Activated T-cell treated with anti-CD3 and anti-CD28 coated beads for 48 hours (primary cell): ENCODE results near the gene EMID1.

Experiments used
- DNase-seq: peaks from one replicate; pipeline ENCODE4 v3.0.0-alpha.2; 2020; ENCODE audit warnings: low read depth

EMID1 gene

DNA sequence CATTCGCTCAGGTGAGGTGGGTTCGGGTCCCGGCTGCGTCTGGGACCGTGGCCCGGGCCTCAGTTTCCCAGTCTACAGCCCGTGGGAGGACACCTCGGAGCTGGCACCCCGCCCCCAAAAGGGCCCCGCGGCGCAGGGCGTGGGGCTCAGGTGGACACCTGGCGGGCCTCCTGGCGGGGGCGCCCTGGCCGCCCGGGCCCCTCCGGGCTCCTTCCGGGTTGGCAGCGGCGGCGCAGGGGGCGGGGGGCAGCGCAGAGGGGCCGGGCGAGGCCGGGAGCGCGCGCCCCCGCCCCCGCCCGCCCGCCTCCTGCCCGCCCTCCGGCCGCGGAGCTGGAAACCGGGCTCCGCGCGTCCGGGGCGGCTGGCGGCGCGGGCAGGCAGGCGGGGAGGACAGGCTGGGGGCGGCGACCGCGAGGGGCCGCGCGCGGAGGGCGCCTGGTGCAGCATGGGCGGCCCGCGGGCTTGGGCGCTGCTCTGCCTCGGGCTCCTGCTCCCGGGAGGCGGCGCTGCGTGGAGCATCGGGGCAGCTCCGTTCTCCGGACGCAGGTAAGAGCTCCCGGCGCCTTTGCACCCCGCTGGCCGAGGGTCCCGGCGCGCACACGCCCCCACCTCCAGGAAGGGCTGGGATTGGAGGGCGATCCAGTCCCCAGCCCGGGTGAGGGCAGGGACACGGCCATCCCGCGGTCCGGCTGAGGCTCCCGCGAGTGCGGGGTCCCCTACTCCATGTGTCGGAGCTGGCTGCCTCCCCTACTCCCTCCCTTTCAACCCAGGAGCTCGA is at the start of gene EMID1:
TSS of gene EMID1 (plus strand) at position 303 of the 778 bp plus-strand sequence. CDS start at position 446, 143 bp downstream.
- DNase-seq: peak; percentile 17

DNA sequence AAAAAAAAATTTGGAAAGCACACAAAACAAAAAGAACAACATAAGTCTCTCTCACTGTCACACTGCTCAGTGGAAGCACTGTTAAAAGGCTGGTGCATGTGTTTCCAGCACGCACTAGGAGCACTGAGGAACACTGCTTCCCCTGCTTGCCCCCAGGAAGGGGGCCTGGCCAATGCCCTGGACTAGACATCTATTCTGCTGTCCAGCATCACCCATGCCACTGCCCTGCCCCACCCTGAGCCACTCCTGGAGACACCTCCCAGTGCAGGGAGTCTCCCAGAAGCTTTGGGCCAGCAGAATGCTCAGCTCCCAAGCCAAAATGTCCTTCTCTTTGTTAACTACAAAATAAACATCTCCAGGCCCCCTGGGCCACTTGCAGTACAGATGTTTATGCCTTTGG is 49.7 kb upstream of the EMID1 start:
- DNase-seq: no peak

GRCh38 chr22:29156507-29156906 is 49.2 kb upstream of the EMID1 start:
- no peak for DNase-seq

GRCh38 chr22:29157759-29158535 is 47.7 kb upstream of the EMID1 start:
- no peak for DNase-seq

- DNase-seq: no peak
These were observed 47.1 kb upstream of the EMID1 start for GRCh38 chr22:29158546-29158945.

DNA sequence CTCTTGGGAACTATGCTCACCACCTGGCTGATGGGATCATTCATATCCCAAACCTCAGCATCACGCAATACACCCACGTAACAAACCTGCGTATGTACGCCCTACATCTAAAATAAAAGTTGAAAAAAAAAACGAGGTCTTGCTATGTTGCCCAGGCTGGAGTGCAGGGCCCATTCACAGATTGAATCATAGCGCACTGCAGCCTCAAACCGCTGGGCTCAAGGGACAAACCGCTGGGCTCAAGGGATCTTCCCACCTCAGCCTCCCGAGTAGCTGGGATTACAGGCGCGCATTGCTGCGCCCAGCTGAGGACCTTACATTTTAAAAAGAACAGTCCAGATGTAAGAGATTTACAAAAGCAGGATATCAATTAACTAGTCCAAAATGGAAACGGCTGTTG is 41.9 kb upstream of the EMID1 start:
- DNase-seq: no peak

GRCh38 chr22:29165321-29166060 is 40.2 kb upstream of the EMID1 start:
- no peak for DNase-seq

DNA sequence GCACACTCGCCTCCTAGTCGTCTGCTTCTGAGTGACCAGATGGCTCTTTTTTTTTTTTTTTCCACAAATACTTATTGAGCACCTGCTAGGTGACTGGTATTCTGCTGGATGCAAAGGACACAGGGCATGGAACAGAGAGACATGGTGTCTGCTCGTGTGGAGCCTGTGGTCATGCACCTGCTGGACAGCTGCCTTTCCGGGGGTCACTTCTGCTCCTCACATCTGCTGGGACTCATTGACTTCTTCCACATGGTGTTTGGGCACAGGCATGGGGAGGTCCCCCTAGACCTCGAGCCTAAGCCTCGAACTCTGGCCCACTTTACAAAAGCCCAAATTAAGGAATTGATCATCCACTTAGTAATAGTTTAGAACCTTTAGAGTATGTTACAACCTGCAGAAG is 39.5 kb upstream of the EMID1 start:
- DNase-seq: no peak

GRCh38 chr22:29167032-29167911 is 38.4 kb upstream of the EMID1 start:
- peak; percentile 61 for DNase-seq

DNA sequence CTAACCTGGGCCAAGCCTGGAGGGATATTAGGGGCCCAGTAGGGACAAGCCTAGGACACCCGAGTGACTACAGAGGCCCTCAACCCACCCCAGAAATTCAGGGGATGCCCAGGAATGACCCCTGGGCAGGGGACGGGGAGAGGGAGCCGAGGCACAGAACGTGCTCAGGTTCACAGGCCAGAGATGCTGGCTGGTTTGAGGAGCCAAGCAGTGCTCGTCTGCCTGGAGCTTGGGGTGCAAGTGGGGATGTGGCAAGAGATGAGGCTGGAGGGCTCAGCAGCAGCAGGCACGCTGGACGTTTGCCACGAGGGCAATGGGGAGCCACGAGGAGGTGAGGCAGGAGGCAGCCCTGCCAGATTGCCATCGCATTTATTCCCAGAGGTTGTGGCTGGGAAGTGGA is 34.0 kb upstream of the EMID1 start:
- DNase-seq: no peak

DNA sequence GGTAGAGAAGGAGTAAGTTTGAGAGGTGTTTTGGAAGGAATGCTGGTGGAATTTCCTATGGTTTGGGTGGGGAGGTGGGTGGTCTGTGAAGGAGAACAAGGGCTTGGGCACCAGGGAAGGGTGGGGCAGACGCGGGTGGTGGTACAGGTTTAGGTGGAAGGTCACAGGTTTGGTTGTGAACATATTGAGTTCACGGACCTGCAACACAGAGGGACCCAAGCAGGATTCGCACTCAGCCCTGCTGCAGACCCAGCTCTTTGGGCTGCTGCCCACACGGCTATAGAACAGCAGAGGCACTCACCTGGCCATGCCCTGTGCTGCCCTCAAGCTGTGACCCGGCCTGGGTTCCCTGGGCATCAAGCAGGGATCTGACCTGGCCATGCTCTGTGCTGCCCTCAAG is 33.5 kb upstream of the EMID1 start:
- no peak for DNase-seq

GRCh38 chr22:29175312-29175835 is 30.3 kb upstream of the EMID1 start:
- DNase-seq: no peak

DNA sequence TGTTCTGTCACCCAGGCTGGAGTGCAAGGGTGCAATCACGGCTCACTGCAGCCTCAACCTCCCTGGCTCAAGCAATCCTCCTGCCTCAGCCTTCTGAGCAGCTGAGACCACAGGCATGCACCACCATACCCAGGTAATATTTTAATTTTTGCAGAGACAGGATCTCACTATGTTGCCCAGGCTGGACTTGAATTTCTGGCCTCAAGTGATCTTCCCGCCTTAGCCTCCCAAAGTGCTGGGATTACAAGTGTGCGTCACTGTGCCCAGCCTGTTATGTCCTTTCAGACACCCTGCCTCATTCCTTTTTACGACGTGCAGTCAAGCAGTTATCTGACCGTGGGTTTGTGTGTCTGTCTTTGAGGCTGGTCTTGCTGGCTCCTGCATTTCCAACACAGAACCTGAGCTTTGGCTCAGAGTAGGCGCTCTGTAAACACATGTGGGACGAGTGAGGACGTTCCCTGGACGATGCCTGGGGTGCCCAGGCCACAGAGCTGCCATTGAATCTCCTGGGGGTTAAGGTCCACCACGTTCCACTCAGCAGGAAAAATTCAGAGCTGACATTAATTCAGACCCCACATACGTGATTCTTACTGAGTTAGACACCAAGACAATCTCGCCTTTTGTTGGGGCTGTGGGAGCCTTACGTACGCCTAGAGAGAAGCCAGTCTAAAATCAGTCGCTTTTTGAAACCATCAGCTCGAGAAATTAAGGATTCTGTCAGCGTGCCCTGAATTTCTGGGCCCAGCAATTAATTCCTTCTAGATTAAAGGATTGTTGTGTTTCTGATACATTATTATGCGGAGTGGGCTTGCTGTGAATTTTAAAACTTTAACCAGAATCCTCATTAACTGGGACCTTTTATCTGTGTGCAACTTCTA is 21.5 kb upstream of the EMID1 start:
- no peak for DNase-seq

- no peak for DNase-seq
These were observed 20.7 kb upstream of the EMID1 start for GRCh38 chr22:29184849-29185490.

DNA sequence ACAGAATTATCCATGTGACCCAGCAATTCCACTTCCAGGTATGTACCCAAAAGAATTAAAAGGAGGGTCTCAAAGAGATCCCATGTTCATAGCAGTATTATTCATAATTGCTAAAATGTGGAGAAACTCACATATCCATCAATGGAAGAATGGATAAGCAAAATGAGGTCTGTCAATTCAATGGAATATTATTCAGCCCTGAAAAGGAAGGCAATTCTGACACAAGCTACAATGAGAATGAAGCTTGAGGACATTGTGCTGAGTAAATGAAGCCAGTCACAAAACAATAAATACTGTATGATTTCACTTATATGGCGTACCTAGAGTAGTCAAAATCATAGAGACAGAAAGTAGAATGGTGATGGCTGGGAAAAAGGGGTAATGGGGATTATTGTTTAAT is 19.4 kb upstream of the EMID1 start:
- DNase-seq: no peak

DNA sequence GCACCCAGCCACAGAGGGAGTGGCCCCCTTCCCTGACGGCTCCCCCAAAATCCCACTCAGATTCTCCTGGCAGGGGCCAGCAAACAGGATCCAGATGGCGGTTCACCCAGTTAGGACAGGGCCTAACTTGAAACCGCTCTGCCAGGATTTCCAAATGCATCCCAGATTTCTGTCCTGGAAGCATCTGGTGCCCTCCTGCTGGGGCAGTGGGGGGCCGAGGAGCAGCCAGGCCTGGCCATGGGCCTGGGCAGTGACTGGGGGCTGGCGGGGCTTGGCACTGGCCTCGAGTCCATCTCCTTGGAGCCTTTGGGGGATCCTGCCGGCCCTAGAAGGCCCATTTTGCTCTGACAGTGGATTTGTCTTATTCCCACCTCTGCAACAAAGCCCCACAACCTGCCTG is 17.9 kb upstream of the EMID1 start:
- no peak for DNase-seq

- no peak for DNase-seq
These were observed 15.6 kb upstream of the EMID1 start for GRCh38 chr22:29190051-29190450.

DNA sequence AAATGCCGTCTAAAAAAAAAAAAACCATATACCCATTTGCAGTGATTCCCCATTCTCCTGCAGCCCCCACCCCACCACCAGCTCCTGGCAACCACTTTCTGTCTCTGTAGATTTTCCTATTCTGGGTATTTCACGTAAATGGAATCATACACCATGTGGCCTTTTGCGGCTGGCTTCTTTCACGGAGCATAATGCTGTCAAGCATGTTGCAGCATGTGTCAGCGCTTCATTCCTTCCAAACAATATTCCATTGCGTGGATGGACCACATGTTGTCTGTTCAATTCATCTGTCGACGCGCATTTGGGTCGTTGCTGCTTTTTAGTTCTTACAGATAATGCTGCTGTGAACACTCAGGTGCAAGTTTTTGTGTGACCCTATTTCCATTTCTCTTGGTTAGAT is 14.8 kb upstream of the EMID1 start:
- DNase-seq: no peak

- no peak for DNase-seq
These were observed 12.7 kb upstream of the EMID1 start for GRCh38 chr22:29193021-29193420.

- DNase-seq: no peak
These were observed 11.5 kb upstream of the EMID1 start for GRCh38 chr22:29194184-29194583.
